ENCODE measurements around the gene CPAMD8. TPM values are rescaled to one million over a fixed set of nuclear protein-coding genes. Genes with fewer than 3 reads are reported as not detected.

The CPAMD8 gene
- total RNA-seq, 4 donors from 2014 or later: 4.7 to 39.6 (median 11.2) TPM

- no peak for ATAC-seq (ENCODE audit: low FRiP score)
- TF ChIP-seq, protein P1, sequence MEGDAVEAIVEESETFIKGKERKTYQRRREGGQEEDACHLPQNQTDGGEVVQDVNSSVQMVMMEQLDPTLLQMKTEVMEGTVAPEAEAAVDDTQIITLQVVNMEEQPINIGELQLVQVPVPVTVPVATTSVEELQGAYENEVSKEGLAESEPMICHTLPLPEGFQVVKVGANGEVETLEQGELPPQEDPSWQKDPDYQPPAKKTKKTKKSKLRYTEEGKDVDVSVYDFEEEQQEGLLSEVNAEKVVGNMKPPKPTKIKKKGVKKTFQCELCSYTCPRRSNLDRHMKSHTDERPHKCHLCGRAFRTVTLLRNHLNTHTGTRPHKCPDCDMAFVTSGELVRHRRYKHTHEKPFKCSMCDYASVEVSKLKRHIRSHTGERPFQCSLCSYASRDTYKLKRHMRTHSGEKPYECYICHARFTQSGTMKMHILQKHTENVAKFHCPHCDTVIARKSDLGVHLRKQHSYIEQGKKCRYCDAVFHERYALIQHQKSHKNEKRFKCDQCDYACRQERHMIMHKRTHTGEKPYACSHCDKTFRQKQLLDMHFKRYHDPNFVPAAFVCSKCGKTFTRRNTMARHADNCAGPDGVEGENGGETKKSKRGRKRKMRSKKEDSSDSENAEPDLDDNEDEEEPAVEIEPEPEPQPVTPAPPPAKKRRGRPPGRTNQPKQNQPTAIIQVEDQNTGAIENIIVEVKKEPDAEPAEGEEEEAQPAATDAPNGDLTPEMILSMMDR (IDR thresholded peaks at IDR 0.05): no peak
- no peak for DNase-seq (ENCODE audit: low spot score)
Measured at GRCh38 chr19:16957855-16958254, 68.8 kb downstream of the CPAMD8 start.

DNA sequence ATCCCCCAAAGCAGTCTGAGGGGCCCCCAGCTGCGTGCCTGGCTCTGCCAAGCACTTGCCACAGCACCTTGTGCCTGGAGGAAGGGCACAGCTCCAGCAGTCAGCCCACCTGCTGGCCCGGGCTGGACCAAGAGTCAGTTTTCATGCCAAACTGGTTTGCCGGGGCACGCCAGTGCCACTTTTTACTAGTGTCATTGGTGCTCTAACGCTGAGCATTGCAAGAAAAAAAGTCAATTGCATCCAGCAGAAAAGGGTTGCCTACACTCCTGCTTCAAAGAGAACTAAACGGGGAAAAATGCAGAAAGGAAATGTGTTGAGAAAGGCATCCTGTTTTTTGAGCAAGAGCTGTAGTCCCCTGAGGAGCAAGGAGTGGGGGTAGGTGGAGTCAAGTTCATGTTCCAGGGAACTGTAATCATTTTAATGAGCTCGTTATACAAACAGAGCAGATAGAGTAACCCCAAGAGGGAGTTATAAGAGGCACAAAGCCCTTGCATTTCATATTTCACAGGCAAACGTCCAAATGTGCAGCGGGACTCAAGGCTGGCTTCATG, 69.4 kb downstream of the CPAMD8 start:
- no peak for ATAC-seq (ENCODE audit: low FRiP score)
- no peak for DNase-seq (ENCODE audit: low spot score)
- TF ChIP-seq, protein P1 (IDR thresholded peaks at IDR 0.05): no peak

DNA sequence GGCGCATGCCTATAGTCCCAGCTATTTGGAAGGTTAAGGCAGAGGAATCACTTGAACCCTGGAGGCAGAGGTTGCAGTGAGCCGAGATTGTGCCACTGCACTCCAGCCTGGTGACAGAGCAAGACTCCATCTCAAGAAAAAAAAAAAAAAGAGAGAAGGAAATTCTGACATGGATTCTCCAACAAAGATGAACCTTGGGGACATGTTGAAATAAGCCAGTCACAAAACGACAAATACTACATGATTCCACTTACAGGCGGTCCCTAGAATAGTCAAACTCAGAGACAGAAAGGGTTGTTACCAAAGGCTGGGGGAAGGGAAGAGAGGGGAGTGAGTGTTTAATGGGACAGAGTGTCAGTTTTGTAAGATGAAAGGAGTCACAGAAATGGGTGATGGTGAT, 71.4 kb downstream of the CPAMD8 start:
- DNase-seq (ENCODE audit: low spot score): no peak

GRCh38 chr19:16952046-16952445, 74.6 kb downstream of the CPAMD8 start:
- TF ChIP-seq, protein P1 (IDR thresholded peaks at IDR 0.05): no peak
- DNase-seq (ENCODE audit: low spot score) (no peak), ATAC-seq (ENCODE audit: low FRiP score) (peak; percentile 19)

More for the DNA sequence above, 71.4 kb downstream of the CPAMD8 start:
- no peak for ATAC-seq (ENCODE audit: low FRiP score)
- TF ChIP-seq, protein P1 (IDR thresholded peaks at IDR 0.05): no peak

DNA sequence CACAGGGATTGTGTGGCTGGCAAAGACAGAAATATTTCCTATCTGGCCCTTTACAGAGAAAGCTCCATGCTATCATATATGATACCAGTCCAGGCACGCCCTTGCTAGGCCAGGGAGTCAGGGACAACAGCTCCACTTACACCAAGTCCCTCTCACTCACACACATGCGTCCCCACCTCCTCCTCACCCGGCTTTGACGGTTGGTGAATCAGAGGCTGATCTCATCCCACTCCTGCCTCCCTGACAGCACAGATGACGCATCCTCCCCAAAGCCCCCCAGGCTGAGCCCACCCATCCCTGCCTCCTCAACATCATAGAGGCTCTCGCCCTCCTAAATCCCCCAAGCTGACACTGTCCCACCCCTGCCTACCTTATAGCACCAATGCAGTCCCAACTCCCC, 75.1 kb downstream of the CPAMD8 start:
- ATAC-seq (ENCODE audit: low FRiP score) (no peak), DNase-seq (ENCODE audit: low spot score) (no peak)
- TF ChIP-seq, protein P1 (IDR thresholded peaks at IDR 0.05): no peak

- no peak for DNase-seq (ENCODE audit: low spot score)
- ATAC-seq (ENCODE audit: low FRiP score): no peak
- TF ChIP-seq, protein P1 (IDR thresholded peaks at IDR 0.05): no peak
Measured at GRCh38 chr19:16949496-16950023, 77.0 kb downstream of the CPAMD8 start.

All from omental fat pad (tissue), 4 donors.